Left ventricle myocardium superior (tissue), 1 donor: ENCODE data around the gene GPD1L. TPM values are rescaled to one million over a fixed set of nuclear protein-coding genes. Genes with fewer than 3 reads are reported as not detected.
A peak's percentile ranks its signal among the peaks of the same experiment; 100 is the strongest.
"Not testable (repeated sequence)": the region's sequence is repeated elsewhere in the genome, so short reads cannot be mapped to it uniquely, and the experiment has no call there.

ENCODE experiments used
- ATAC-seq: fragments of 200-7000 bp; cut with Tn5 transposase; one replicate; pipeline ENCODE4 v1.9.1; 2020; ENCODE audit warnings: mild to moderate bottlenecking, moderate library complexity
- DNase-seq: peaks from one replicate; pipeline ENCODE4 v3.0.0-alpha.2; 2020
- intact Hi-C: fragments of 100-400 bp; cut with micrococcal nuclease; formaldehyde crosslinking; loops from one replicate; pipeline ENCODE4 v1.11.0; 2022
- total RNA-seq: library from RNA; stranded (reverse); fragmentation: NEBNext Ultra II Directional; extraction: Animal tissue kit (Norgen Biotek cat#: 25700); gene quantifications from one replicate; pipeline ENCODE4 v1.2.1, GENCODE V29; 2021
- donor health status: DM: no; HTN: yes; CAD: no; lungs with severe emphysema.

The GPD1L gene
- total RNA-seq, 1 donor from 2014 or later = 246 TPM

- intact Hi-C loops = no loop called here
- ATAC-seq = no peak
These were observed 4.1 kb upstream of the GPD1L start for GRCh38 chr3:32102289-32102688.

GRCh38 chr3:32104492-32104891 lies 1.9 kb upstream of the GPD1L start:
- ATAC-seq (no peak), DNase-seq (no peak)
- intact Hi-C loops = no loop called here

More at GRCh38 chr3:32102289-32102688, 4.1 kb upstream of the GPD1L start:
- DNase-seq = no peak

- ATAC-seq (no peak), DNase-seq (no peak)
- intact Hi-C loops = no loop called here
These were observed 909 bp upstream of the GPD1L start for GRCh38 chr3:32105291-32106131.

GRCh38 chr3:32106929-32107362 lies 526 bp downstream of the GPD1L start:
- DNase-seq (peak; percentile 71), ATAC-seq (peak; percentile 36)
- intact Hi-C loops = no loop called here

- intact Hi-C loops, ATAC-seq, DNase-seq: not testable (repeated sequence)
These were observed 1.8 kb downstream of the GPD1L start for GRCh38 chr3:32108224-32108623.

GRCh38 chr3:32109256-32109655 lies 2.8 kb downstream of the GPD1L start:
- ATAC-seq (peak; percentile 68), DNase-seq (peak; percentile 94)
- intact Hi-C loops = no loop called here

GRCh38 chr3:32110233-32110760 lies 3.9 kb downstream of the GPD1L start:
- intact Hi-C loops = no loop called here
- ATAC-seq (no peak), DNase-seq (no peak)

- DNase-seq = no peak
These were observed 5.1 kb downstream of the GPD1L start for GRCh38 chr3:32111560-32111959.

GRCh38 chr3:32113566-32113965 lies 7.1 kb downstream of the GPD1L start:
- DNase-seq (no peak), ATAC-seq (no peak)
- intact Hi-C loops = no loop called here

More at GRCh38 chr3:32111560-32111959, 5.1 kb downstream of the GPD1L start:
- peak; percentile 41 for ATAC-seq
- intact Hi-C loops = no loop called here

GRCh38 chr3:32113981-32114545 lies 7.6 kb downstream of the GPD1L start:
- no peak for ATAC-seq
- intact Hi-C loops = no loop called here
- DNase-seq = no peak

GRCh38 chr3:32114546-32115386 lies 8.3 kb downstream of the GPD1L start:
- DNase-seq, ATAC-seq, intact Hi-C loops: not testable (repeated sequence)

- intact Hi-C loops = no loop called here
- no peak for ATAC-seq
- no peak for DNase-seq
These were observed 10.9 kb downstream of the GPD1L start for GRCh38 chr3:32117320-32117719.

- ATAC-seq = no peak
- no peak for DNase-seq
- intact Hi-C loops = no loop called here
These were observed 11.8 kb downstream of the GPD1L start for GRCh38 chr3:32118215-32118614.

GRCh38 chr3:32120471-32120870 lies 14.1 kb downstream of the GPD1L start:
- ATAC-seq = peak; percentile 19
- intact Hi-C loops = no loop called here

GRCh38 chr3:32121137-32121536 lies 14.7 kb downstream of the GPD1L start:
- intact Hi-C loops = no loop called here
- no peak for ATAC-seq
- no peak for DNase-seq

More at GRCh38 chr3:32120471-32120870, 14.1 kb downstream of the GPD1L start:
- no peak for DNase-seq

GRCh38 chr3:32123620-32124019 lies 17.2 kb downstream of the GPD1L start:
- no peak for DNase-seq
- no peak for ATAC-seq
- intact Hi-C loops = no loop called here

GRCh38 chr3:32125012-32125411 lies 18.6 kb downstream of the GPD1L start:
- DNase-seq (no peak), ATAC-seq (no peak)
- intact Hi-C loops = no loop called here

- peak; percentile 92 for ATAC-seq
- peak; percentile 75 for DNase-seq
- intact Hi-C loops = no loop called here
These were observed 20.0 kb downstream of the GPD1L start for GRCh38 chr3:32126305-32127015.
